Fibroblast of mammary gland (primary cell): ENCODE measurements around the gene PHF12.

ENCODE experiments used
- DNase-seq: peaks from one replicate; pipeline ENCODE4 v3.0.0-alpha.2; 2010; ENCODE audit warnings: low read depth
- H3K4me3 ChIP-seq: 2 replicates; pipeline ENCODE4 v1.5.1; 2011; ENCODE audit warnings: low read depth, mild to moderate bottlenecking, low read length, moderate library complexity; ENCODE audit not compliant: control insufficient read depth
- TF ChIP-seq, protein P1 (sequence below): conservative IDR thresholded peaks from 2 replicates; pipeline ENCODE4 v1.5.1; 2011; ENCODE audit warnings: low read depth, low read length, inconsistent platforms; ENCODE audit not compliant: control insufficient read depth, insufficient read depth

PHF12 gene

DNA sequence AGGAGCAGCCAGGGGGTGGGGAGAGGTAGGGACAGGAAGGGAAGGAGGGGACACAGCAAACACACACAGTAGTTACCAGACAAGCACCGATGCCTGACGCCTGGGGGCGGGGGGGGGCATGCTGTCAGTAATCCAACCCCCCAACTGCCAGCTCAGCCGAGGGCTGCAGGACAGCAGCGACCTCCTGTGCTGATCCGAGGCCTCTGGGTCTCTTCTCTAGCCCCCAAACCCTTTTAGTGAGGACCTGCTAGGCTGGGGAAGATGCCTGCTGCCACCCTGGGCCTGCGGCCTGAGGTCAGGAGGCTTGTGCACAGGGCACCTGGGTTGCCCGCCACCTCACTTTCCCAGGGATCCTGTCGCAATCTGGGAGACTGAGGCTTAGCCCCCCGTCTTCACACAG lies 65.4 kb downstream of the PHF12 start:
- H3K4me3 ChIP-seq: no peak overlapping the region
- DNase-seq: no peak
- TF ChIP-seq, protein P1, sequence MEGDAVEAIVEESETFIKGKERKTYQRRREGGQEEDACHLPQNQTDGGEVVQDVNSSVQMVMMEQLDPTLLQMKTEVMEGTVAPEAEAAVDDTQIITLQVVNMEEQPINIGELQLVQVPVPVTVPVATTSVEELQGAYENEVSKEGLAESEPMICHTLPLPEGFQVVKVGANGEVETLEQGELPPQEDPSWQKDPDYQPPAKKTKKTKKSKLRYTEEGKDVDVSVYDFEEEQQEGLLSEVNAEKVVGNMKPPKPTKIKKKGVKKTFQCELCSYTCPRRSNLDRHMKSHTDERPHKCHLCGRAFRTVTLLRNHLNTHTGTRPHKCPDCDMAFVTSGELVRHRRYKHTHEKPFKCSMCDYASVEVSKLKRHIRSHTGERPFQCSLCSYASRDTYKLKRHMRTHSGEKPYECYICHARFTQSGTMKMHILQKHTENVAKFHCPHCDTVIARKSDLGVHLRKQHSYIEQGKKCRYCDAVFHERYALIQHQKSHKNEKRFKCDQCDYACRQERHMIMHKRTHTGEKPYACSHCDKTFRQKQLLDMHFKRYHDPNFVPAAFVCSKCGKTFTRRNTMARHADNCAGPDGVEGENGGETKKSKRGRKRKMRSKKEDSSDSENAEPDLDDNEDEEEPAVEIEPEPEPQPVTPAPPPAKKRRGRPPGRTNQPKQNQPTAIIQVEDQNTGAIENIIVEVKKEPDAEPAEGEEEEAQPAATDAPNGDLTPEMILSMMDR: no peak

DNA sequence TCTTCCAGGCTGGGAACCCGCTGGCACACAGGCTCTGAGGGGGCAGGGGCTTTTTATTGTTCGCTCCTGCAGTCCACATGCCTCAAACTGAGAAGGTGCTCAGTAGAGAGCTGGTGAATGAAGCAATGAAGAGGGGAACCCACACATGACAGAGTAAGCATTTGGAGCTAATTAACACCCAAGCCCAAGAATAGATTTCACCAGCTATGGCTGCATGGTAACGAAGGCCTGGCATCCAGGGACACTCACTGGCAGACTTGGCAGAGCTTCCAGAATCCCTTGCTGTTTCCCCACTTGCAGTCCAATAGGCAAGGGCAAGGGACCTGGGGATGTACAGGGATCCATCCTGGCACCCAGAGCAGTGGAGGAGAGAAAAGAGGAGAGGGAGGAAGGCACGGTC lies 66.0 kb downstream of the PHF12 start:
- DNase-seq: no peak
- TF ChIP-seq, protein P1: no peak
- no peak overlapping the region for H3K4me3 ChIP-seq

DNA sequence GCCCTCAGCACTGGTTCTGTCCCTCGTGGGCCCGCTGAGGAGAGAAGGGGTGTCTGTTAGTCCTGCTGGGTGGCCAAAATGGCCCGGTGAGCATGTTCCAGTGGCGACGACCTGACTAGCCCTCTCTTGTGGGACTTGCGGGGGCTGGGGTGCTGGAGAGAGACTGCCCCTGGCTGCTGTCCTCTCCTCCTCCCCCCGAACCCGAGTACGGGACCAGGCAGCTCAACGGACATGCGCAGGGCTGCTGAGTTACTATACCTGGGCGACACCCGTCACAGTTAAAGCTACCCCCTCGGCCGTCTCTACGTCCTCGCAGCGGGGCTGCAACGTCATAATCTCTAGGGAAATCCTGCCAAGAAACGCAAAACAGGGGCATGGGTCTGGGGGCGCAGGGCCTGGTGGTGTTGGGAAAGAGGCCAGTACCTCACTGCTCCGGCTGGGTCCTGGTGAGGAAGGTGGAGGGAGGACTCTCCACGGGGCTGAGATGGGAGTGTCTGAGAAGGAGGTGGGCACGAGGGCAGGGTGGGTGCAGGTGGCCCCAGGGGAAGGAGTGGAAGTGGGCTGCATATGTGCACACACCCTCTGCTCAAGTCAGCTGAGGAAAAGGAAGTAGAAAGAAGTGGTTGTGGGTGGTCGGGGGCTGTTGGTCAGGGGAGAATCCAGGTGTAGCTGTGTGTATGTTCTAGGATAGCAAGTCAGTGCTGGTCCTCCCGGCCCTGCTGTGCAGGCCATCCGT lies 67.2 kb downstream of the PHF12 start:
- no peak overlapping the region for H3K4me3 ChIP-seq
- DNase-seq: no peak
- TF ChIP-seq, protein P1: no peak

DNA sequence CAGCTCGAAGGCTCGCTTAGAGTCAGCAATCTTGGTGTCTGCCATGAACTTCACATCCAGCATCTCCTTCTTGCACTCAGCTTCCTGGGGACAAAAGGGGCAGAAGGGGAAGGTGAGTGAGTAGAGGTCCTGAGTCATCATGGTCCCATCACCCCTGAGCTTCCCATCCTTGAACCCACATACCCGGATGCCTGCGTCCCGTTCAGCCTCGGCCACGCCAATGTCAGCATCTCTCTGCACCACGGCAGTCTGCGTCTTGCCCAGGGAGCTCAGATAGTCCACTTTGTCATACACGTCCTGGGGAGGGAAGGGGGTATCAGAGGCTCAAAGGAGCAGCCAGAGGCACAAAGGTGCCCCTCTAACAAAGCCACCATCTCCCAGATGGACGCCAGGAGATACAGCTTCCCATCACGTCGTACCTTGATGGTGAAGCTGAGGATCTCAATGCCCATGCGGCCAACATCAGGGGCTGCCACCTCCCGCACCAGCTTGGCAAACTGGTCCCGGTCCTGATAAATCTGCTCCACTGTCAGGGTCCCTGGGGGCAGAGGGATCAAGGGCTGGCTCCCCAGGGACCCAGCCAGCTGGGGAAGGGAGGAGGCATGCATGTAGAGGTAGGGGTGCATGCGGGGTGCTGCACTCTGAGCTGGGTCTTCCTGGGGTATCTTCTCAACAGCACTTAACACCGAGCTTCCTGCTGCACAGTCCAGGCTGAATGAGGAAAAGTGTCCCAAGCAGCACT lies 69.0 kb downstream of the PHF12 start:
- DNase-seq: no peak
- no peak overlapping the region for H3K4me3 ChIP-seq
- TF ChIP-seq, protein P1: no peak

DNA sequence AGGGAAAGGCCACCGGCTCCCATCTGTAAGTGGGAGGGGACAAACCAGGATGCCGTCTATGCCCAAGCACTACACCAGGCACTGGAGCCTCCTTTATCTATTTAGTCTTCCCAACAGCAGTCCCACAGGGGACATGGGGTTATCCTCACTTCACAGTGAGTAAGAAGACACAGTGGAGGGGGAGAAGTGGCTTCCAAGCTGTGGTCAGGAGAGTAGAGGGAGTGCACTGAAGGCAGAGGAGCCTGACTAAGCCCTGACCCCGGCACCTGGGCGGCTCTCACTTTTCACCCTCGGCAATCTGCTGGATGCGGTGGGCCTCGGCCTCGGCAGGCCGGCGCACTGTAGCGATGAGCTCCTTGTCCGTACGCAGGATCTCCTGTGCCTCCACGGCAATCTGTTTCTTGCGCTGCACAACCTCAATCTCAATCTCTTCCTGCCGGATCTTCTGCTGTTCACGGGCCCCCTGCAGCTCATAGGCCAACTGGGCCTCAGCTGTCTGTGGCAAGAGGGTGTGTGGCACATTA lies 69.7 kb downstream of the PHF12 start:
- no peak for DNase-seq
- TF ChIP-seq, protein P1: no peak
- H3K4me3 ChIP-seq: no peak overlapping the region

DNA sequence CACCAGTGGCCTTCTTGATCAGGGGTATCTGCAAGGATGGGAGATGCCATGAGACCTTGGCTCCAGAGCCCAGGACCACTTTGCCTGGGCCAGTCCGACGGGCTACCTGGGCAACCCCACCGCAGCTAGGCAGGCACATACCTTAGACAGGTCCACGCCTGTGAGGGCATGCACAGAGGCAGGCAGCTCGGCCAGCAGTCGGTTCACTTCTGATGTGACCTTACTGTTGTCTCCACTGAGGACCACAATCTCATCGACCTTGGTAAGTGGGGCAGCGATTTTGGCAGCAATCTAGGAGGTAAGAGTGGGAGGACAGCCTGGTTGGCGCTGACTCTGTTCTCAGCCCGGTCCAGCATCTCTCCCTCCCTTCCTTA lies 70.8 kb downstream of the PHF12 start:
- no peak for DNase-seq
- no peak overlapping the region for H3K4me3 ChIP-seq
- TF ChIP-seq, protein P1: no peak
